Keratinocyte (primary cell): ENCODE results near the gene KCNF1. TPM values are rescaled to one million over a fixed set of nuclear protein-coding genes. Genes with fewer than 3 reads are reported as not detected.

ENCODE experiments used
- DNase-seq: peaks from one replicate; pipeline ENCODE4 v3.0.0-alpha.2; 2011; ENCODE audit warnings: low read depth, missing footprints, low spot score
- FAIRE-seq: peaks from 2 replicates; lab custom pipeline; 2011; peaks lifted over from hg19 to GRCh38; lab: Jason Lieb, UNC
- H2AFZ ChIP-seq: 2 replicates; pipeline ENCODE4 v1.6.0; 2012; ENCODE audit warnings: low read length, control low read depth, inconsistent platforms; ENCODE audit not compliant: control insufficient read depth
- H3K27ac ChIP-seq: 2 replicates; pipeline ENCODE4 v1.5.1; 2011; ENCODE audit warnings: low read length; ENCODE audit not compliant: control insufficient read depth, insufficient read depth
- H3K27me3 ChIP-seq: 3 replicates; pipeline ENCODE4 v1.6.0; 2011; ENCODE audit warnings: low read length; ENCODE audit not compliant: control insufficient read depth, insufficient read depth; ENCODE audit errors: extremely low read depth
- H3K36me3 ChIP-seq, 2 experiments: 2 replicates in 1 of 2; 3 replicates in 1 of 2; pipeline ENCODE4 v1.5.1; 2011; ENCODE audit warnings: low read length in 2 of 2, mild to moderate bottlenecking in 1 of 2; ENCODE audit not compliant: control insufficient read depth in 2 of 2, insufficient read depth in 2 of 2; ENCODE audit errors: extremely low read depth in 1 of 2
- H3K4me1 ChIP-seq: 3 replicates; pipeline ENCODE4 v1.5.1; 2011; ENCODE audit warnings: low read length; ENCODE audit not compliant: control insufficient read depth, insufficient read depth; ENCODE audit errors: extremely low read depth
- H3K4me2 ChIP-seq: 3 replicates; pipeline ENCODE4 v1.6.0; 2011; ENCODE audit warnings: low read depth, low read length; ENCODE audit not compliant: control insufficient read depth, insufficient read depth; ENCODE audit errors: extremely low read depth
- H3K4me3 ChIP-seq, 3 experiments: fragments of 200-600 bp in 1 of 3; sonication (generic) in 1 of 3; 2 replicates in 2 of 3; 3 replicates in 1 of 3; pipeline ENCODE4 v1.5.1; 2011 to 2016; ENCODE audit warnings: low read length in 3 of 3, mild to moderate bottlenecking in 3 of 3, control low read depth in 2 of 3, inconsistent platforms in 1 of 3, low read depth in 1 of 3, mixed read lengths in 1 of 3, mixed run types in 1 of 3, moderate library complexity in 1 of 3; ENCODE audit not compliant: control insufficient read depth in 2 of 3, insufficient read depth in 2 of 3; ENCODE audit errors: extremely low read depth in 1 of 3
- H3K79me2 ChIP-seq: 2 replicates; pipeline ENCODE4 v1.6.0; 2012; ENCODE audit warnings: low read length; ENCODE audit not compliant: control insufficient read depth, insufficient read depth
- H3K9ac ChIP-seq: 3 replicates; pipeline ENCODE4 v1.6.0; 2011; ENCODE audit warnings: low read length; ENCODE audit not compliant: control insufficient read depth, insufficient read depth; ENCODE audit errors: extremely low read depth
- H3K9me1 ChIP-seq: 3 replicates; pipeline ENCODE4 v1.6.0; 2011; ENCODE audit warnings: low read length; ENCODE audit not compliant: control insufficient read depth, insufficient read depth; ENCODE audit errors: extremely low read depth
- H3K9me3 ChIP-seq: 2 replicates; pipeline ENCODE4 v1.5.1; 2012; ENCODE audit warnings: low read depth, low read length; ENCODE audit not compliant: control insufficient read depth
- H4K20me1 ChIP-seq: 3 replicates; pipeline ENCODE4 v1.6.0; 2011; ENCODE audit warnings: low read length; ENCODE audit not compliant: control insufficient read depth, insufficient read depth; ENCODE audit errors: extremely low read depth
- EZH2 ChIP-seq: IDR thresholded peaks from one replicate; pipeline ENCODE4 v1.6.1; 2012; ENCODE audit warnings: inconsistent platforms, mild to moderate bottlenecking, low read length, moderate library complexity
- dilution Hi-C: fragments of 300-500 bp; cut with MboI; formaldehyde crosslinking; loops from one replicate; pipeline ENCODE4 v1.7.0; 2020; ENCODE audit warnings: low sequenced_read_pairs; ENCODE audit not compliant: extremely low pct_ligation_motif_present
- polyA plus RNA-seq, 5 experiments: library from polyadenylated mRNA; depleted of rRNA in 3 of 5; stranded (reverse) in 3 of 5; stranded (forward) in 1 of 5; unstranded in 1 of 5; fragments of >200 nt; gene quantifications; 1 replicate in 1 of 5; 2 replicates in 3 of 5; 3 replicates in 1 of 5; pipeline versions ENCODE4 v1.2.1 to v1.2.3, GENCODE V29; 2011 to 2012; ENCODE audit warnings: missing spikeins in 2 of 5, low read depth in 1 of 5, low replicate concordance in 1 of 5
- TF ChIP-seq, protein P1 (sequence below), 3 experiments: IDR thresholded peaks in 1 of 3; conservative IDR thresholded peaks in 1 of 3; optimal IDR thresholded peaks in 1 of 3; 2 replicates in 2 of 3; 3 replicates in 1 of 3; pipeline versions ENCODE3 to v1.5.1; 2011; ENCODE audit warnings: low read length in 3 of 3, mild to moderate bottlenecking in 3 of 3, moderate library complexity in 2 of 3, control low read depth in 1 of 3, inconsistent platforms in 1 of 3; ENCODE audit not compliant: insufficient read depth in 2 of 3; ENCODE audit errors: extremely low read depth in 1 of 3

The KCNF1 gene
- polyA plus RNA-seq, 1 donor (not counting 4 experiments of a cell fraction or from before 2014, with no cell fraction given): 0.05 TPM

DNA sequence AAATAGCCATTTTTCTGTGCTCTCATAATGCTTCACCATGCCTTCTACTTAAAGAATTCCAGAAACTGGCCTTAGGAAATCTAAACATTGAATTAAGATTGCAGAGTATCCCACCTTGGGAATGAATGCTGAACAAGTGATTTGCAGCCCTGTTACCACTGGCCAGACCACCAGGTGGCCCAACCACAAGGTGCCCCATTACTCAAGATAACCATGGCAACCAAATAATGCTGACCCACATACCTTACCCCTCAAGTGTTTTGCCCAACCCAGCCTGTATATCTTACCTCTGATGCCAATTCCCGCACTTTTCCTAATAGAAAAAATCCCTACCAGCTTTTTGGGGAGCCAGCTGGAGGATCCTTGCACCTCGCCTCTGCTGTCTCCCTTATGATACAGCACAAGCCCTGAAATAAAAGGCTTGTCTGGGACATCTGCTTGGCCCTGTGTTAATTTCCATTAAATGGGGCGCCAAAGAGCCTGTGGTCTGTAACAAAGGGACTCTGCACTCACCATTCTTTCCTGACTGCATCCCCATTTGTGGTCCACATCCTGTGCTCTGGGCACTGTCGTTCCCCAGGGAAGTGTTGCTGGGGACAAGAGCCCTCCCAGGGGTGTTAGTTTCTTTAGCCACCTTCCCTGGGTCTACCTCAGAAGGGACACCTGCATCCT is 17.3 kb upstream of the KCNF1 start:
- no peaks in the 10 kb centered on the region for H3K4me1 ChIP-seq
- H4K20me1 ChIP-seq: no peaks in the 10 kb centered on the region
- peaks cover 10% of the 10 kb centered on the region for H3K27me3 ChIP-seq
- H3K36me3 ChIP-seq: no peaks in the 10 kb centered on the region
- TF ChIP-seq EZH2: no peak
- TF ChIP-seq, protein P1, sequence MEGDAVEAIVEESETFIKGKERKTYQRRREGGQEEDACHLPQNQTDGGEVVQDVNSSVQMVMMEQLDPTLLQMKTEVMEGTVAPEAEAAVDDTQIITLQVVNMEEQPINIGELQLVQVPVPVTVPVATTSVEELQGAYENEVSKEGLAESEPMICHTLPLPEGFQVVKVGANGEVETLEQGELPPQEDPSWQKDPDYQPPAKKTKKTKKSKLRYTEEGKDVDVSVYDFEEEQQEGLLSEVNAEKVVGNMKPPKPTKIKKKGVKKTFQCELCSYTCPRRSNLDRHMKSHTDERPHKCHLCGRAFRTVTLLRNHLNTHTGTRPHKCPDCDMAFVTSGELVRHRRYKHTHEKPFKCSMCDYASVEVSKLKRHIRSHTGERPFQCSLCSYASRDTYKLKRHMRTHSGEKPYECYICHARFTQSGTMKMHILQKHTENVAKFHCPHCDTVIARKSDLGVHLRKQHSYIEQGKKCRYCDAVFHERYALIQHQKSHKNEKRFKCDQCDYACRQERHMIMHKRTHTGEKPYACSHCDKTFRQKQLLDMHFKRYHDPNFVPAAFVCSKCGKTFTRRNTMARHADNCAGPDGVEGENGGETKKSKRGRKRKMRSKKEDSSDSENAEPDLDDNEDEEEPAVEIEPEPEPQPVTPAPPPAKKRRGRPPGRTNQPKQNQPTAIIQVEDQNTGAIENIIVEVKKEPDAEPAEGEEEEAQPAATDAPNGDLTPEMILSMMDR (optimal IDR thresholded peaks at IDR 0.05 in 1 of 3, IDR thresholded peaks at IDR 0.05 in 1 of 3, conservative IDR thresholded peaks at IDR 0.05 in 1 of 3; ENCODE audit: extremely low read depth in 1 of 3, insufficient read depth in 2 of 3, low read length in 3 of 3): no peak
- DNase-seq (no peak), FAIRE-seq (no peak)
- no peak overlapping the region for H2AFZ ChIP-seq
- no peak overlapping the region for H3K4me3 ChIP-seq
- H3K79me2 ChIP-seq: no peaks in the 10 kb centered on the region
- no peak overlapping the region for H3K4me2 ChIP-seq
- H3K9ac ChIP-seq: no peak overlapping the region
- dilution Hi-C loops: no loop called here
- no peaks in the 10 kb centered on the region for H3K9me1 ChIP-seq
- H3K9me3 ChIP-seq: no peaks in the 10 kb centered on the region
- H3K27ac ChIP-seq: no peak overlapping the region

DNA sequence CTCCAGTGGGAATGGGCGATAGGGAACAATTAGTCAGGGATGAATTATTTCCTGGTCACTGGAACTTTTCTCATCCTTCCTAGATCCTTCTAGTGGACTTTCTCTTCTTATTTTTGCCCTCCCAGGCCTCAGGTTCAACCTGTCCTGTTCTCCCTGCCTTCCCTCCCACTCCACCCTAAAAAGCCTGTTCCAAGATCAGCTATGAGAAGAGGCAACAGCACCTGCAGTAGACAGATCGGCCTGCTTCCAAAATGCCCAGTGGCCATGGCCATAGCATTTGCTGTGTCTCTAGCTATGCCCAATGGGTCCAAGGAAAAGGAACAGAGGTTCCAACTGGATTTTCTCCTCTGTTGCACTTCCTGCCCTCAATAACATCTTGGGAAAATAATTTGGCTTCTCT is 16.5 kb upstream of the KCNF1 start:
- Histone ChIP-seq H3K9me1 (no peaks in the 10 kb centered on the region), H3K4me1 (no peaks in the 10 kb centered on the region), H3K36me3 (no peaks in the 10 kb centered on the region), H3K9me3 (no peaks in the 10 kb centered on the region), H3K79me2 (no peaks in the 10 kb centered on the region), H4K20me1 (no peaks in the 10 kb centered on the region), H3K27ac (no peak overlapping the region), H2AFZ (no peak overlapping the region), H3K4me2 (no peak overlapping the region), H3K27me3 (peaks cover 4% of the 10 kb centered on the region), H3K9ac (no peak overlapping the region), H3K4me3 (no peak overlapping the region)
- FAIRE-seq: no peak
- TF ChIP-seq, protein P1 (optimal IDR thresholded peaks at IDR 0.05 in 1 of 3, IDR thresholded peaks at IDR 0.05 in 1 of 3, conservative IDR thresholded peaks at IDR 0.05 in 1 of 3; ENCODE audit: extremely low read depth in 1 of 3, insufficient read depth in 2 of 3, low read length in 3 of 3): no peak
- TF ChIP-seq EZH2: no peak
- dilution Hi-C loops: no loop called here
- DNase-seq: no peak
